Measurements from ENCODE around the gene B3GLCT.

- TF ChIP-seq CTCF (IDR thresholded peaks at IDR 0.05 in 8 of 11, conservative IDR thresholded peaks at IDR 0.05 in 3 of 11) = no peak
- TF ChIP-seq POLR2A (IDR thresholded peaks at IDR 0.05) = no peak
Observed at GRCh38 chr13:31242367-31242766, 42.6 kb downstream of the B3GLCT start.

Measured in spleen (tissue), 7 donors.